Breast epithelium (tissue), 4 donors: ENCODE measurements around the gene C4orf17. TPM values are rescaled to one million over a fixed set of nuclear protein-coding genes. Genes with fewer than 3 reads are reported as not detected.

Experiments used
- DNase-seq, 2 donors: peaks; one replicate each; pipeline ENCODE4 v3.0.0-alpha.2; 2019; ENCODE audit warnings: low spot score in 2 of 2
- H3K27ac ChIP-seq, 2 donors: fragments of 200-600 bp; sonication (generic) in 1 of 2; one replicate each; pipeline ENCODE4 v1.5.1; 2016 to 2019; ENCODE audit warnings: mild to moderate bottlenecking in 1 of 2
- H3K27me3 ChIP-seq, 2 donors: fragments of 200-600 bp; sonication (generic) in 1 of 2; one replicate each; pipeline versions ENCODE4 v1.5.1 to v1.6.0; 2017 to 2019; ENCODE audit warnings: control low read depth in 1 of 2, mild to moderate bottlenecking in 1 of 2
- H3K36me3 ChIP-seq: fragments of 200-600 bp; one replicate; pipeline ENCODE4 v1.5.1; 2019
- H3K4me1 ChIP-seq, 2 donors: fragments of 200-600 bp; sonication (generic); one replicate each; pipeline ENCODE4 v1.5.1; 2016 to 2019; ENCODE audit warnings: control low read depth in 1 of 2
- H3K4me3 ChIP-seq, 3 donors: fragments of 200-600 bp; sonication (generic); 1 replicate in 2 of 3; 2 replicates in 1 of 3; pipeline ENCODE4 v1.5.1; 2016 to 2019; ENCODE audit warnings: mild to moderate bottlenecking in 3 of 3, moderate library complexity in 2 of 3
- H3K9me3 ChIP-seq, 2 donors: fragments of 200-600 bp; sonication (generic) in 1 of 2; one replicate each; pipeline ENCODE4 v1.5.1; 2016 to 2019; ENCODE audit warnings: control low read depth in 1 of 2
- POLR2A ChIP-seq: fragments of 450-650 bp; IDR thresholded peaks from one replicate; pipeline ENCODE4 v1.6.1; 2016; ENCODE audit warnings: antibody characterized with exemption, mild to moderate bottlenecking, moderate library complexity
- POLR2AphosphoS5 ChIP-seq, 3 donors: sonication (generic); formaldehyde crosslinking; IDR thresholded peaks; one replicate each; pipeline ENCODE4 v1.6.1; 2017; ENCODE audit warnings: antibody characterized with exemption in 3 of 3
- intact Hi-C: fragments of 100-400 bp; cut with DNase I; formaldehyde crosslinking; loops from one replicate; pipeline ENCODE4 v1.15.1; 2023; ENCODE audit warnings: low total_unique reads
- total RNA-seq, 3 donors: library from RNA; depleted of rRNA; stranded (reverse); fragments of >200 nt; gene quantifications; one replicate each; pipeline ENCODE4 v1.1.0, GENCODE V29; 2016
- TF ChIP-seq, protein P1 (sequence below), 3 donors: fragments of 450-650 bp; IDR thresholded peaks; one replicate each; pipeline ENCODE4 v1.5.1; 2016 to 2017; ENCODE audit warnings: antibody characterized with exemption in 3 of 3, mild to moderate bottlenecking in 3 of 3, moderate library complexity in 3 of 3

C4orf17 gene
- total RNA-seq, 3 donors from 2014 or later, result not detected

GRCh38 chr4:99578714-99579113 lies 67.9 kb downstream of the C4orf17 start:
- intact Hi-C loops, result no loop called here

DNA sequence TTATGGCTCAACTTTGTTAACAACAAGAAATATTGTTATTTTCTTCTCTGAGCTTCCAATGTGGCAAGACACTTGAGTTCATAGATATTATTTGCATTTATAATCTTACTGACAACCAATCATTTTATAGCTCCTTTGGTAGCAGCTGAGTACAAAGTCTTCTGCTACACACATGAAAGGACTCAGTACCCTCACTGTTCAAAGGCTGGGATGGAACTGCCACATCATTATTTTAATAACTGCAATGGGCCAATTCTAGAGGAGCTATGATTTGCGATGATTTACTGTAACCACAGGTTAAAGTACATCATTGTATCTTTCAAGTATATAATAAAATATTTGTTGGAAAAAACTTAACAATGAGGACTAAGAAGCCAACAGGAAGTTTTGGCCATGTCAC lies 74.7 kb downstream of the C4orf17 start:
- Histone ChIP-seq H3K4me1 (no peaks in the 10 kb centered on the region), H3K4me3 (no peak overlapping the region), H3K9me3 (no peaks in the 10 kb centered on the region), H3K27me3 (peaks cover 0 to 6% of the 10 kb centered on the region in 2 donors), H3K27ac (no peak overlapping the region), H3K36me3 (no peaks in the 10 kb centered on the region)
- no peak for DNase-seq
- intact Hi-C loops, result no loop called here
- TF ChIP-seq, protein P1, sequence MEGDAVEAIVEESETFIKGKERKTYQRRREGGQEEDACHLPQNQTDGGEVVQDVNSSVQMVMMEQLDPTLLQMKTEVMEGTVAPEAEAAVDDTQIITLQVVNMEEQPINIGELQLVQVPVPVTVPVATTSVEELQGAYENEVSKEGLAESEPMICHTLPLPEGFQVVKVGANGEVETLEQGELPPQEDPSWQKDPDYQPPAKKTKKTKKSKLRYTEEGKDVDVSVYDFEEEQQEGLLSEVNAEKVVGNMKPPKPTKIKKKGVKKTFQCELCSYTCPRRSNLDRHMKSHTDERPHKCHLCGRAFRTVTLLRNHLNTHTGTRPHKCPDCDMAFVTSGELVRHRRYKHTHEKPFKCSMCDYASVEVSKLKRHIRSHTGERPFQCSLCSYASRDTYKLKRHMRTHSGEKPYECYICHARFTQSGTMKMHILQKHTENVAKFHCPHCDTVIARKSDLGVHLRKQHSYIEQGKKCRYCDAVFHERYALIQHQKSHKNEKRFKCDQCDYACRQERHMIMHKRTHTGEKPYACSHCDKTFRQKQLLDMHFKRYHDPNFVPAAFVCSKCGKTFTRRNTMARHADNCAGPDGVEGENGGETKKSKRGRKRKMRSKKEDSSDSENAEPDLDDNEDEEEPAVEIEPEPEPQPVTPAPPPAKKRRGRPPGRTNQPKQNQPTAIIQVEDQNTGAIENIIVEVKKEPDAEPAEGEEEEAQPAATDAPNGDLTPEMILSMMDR (IDR thresholded peaks at IDR 0.05), result no peak
- TF ChIP-seq POLR2AphosphoS5 (IDR thresholded peaks at IDR 0.05), result no peak
- TF ChIP-seq POLR2A, result no peak

More at GRCh38 chr4:99578714-99579113, 67.9 kb downstream of the C4orf17 start:
- no peaks in the 10 kb centered on the region for H3K4me1 ChIP-seq
- no peak for DNase-seq
- TF ChIP-seq, protein P1 (IDR thresholded peaks at IDR 0.05), result no peak
- no peaks in the 10 kb centered on the region for H3K9me3 ChIP-seq
- peaks cover 0 to 9% of the 10 kb centered on the region in 2 donors for H3K27me3 ChIP-seq
- H3K4me3 ChIP-seq, result no peak overlapping the region
- no peaks in the 10 kb centered on the region for H3K36me3 ChIP-seq
- H3K27ac ChIP-seq, result no peak overlapping the region

DNA sequence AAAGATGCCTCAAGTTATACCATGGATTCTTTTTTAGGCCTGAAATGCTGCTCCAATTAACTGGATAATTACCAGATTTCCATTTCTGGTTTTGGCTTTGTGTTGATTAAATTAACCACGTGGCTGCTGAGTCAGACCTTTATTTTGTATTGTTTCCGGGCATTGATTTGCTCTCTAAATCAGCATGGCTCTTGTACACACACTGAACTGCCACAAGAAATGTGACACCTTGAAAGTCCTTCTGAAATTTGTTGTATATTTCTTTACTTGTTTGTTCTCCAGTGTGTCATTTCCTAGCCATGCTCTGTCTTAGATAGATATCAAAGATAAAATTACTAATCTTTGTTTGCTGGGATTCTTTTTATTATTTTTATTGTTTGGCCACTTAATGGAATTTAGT lies 75.5 kb downstream of the C4orf17 start:
- Histone ChIP-seq H3K27me3 (peaks cover 0 to 6% of the 10 kb centered on the region in 2 donors), H3K4me3 (no peak overlapping the region), H3K36me3 (no peaks in the 10 kb centered on the region), H3K4me1 (no peaks in the 10 kb centered on the region), H3K9me3 (no peaks in the 10 kb centered on the region), H3K27ac (no peak overlapping the region)
- intact Hi-C loops, result no loop called here
- TF ChIP-seq, protein P1 (IDR thresholded peaks at IDR 0.05), result no peak
- DNase-seq, result no peak

DNA sequence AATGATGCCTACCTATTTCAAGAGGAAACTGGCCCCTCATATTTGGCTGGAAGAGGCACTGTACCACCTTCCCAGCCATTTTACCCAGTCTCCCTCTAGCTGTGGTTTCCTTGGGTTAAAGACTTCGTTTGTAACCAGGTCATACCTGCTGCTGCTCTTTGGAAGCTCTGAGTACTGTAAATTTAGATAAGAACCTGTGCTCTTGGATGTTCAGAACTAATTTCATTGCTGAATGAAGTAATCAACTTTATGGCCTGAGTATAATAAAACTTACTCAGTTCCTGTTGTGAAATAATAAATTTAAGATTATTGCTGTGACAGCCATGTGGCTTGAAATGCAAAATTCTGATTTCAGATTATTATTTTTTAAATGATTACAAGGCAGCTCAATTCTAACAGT lies 76.0 kb downstream of the C4orf17 start:
- no peak for DNase-seq
- Histone ChIP-seq H3K27me3 (peaks cover 0 to 6% of the 10 kb centered on the region in 2 donors), H3K27ac (no peak overlapping the region), H3K4me3 (no peak overlapping the region), H3K9me3 (no peaks in the 10 kb centered on the region), H3K4me1 (no peaks in the 10 kb centered on the region), H3K36me3 (no peaks in the 10 kb centered on the region)
- intact Hi-C loops, result no loop called here
- TF ChIP-seq POLR2AphosphoS5 (IDR thresholded peaks at IDR 0.05) (no peak), POLR2A (no peak)
- TF ChIP-seq, protein P1 (IDR thresholded peaks at IDR 0.05), result no peak

DNA sequence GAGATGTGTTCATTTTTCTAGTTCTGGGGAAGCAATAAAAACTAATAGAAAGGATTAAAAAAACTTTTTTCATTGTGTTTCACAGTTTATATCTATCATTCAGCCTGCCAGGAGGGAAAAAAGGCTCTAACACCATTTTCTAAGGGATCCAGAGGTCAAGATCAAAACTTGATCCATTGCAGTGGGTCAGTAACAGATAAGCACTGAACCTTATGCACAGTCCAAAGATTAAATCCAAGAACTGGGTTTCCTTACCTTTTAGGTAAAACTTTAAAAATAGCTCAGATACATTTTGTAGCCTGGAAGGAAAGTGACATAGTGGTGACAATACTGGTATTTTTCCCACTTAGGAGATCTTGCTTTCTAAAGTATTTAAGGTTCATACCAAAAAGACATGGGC lies 76.5 kb downstream of the C4orf17 start:
- Histone ChIP-seq H3K4me1 (no peaks in the 10 kb centered on the region), H3K27me3 (peaks cover 0 to 6% of the 10 kb centered on the region in 2 donors), H3K4me3 (no peak overlapping the region), H3K9me3 (no peaks in the 10 kb centered on the region), H3K27ac (no peak overlapping the region), H3K36me3 (no peaks in the 10 kb centered on the region)
- no peak for DNase-seq
- intact Hi-C loops, result no loop called here
- TF ChIP-seq, protein P1 (IDR thresholded peaks at IDR 0.05), result no peak
- TF ChIP-seq POLR2AphosphoS5 (IDR thresholded peaks at IDR 0.05), result no peak
